ENCODE data around the gene ZBTB43. TPM values are rescaled to one million over a fixed set of nuclear protein-coding genes. Genes with fewer than 3 reads are reported as not detected.

Gene ZBTB43
- total and polyA plus RNA-seq, 2 of the 4 experiments (the other 2 are of a cell fraction): 4.5 to 15.1 TPM

GRCh38 chr9:126827227-126827626 lies 22.4 kb downstream of the ZBTB43 start:
- 100% methylated on average over 3 of the region's 7 CpGs; no CpG with 5 or more reads in 1 of the 2 experiments for WGBS, 2 experiments (ENCODE audit: extremely low coverage in 2 of 2, insufficient read length in 1 of 2)
- Histone ChIP-seq H4K8ac (ENCODE audit: low read depth in 2 of 2, low read length in 2 of 2) (no peak overlapping the region), H3K36me3 (ENCODE audit: control insufficient read depth, insufficient read depth, low read length) (peaks cover 8% of the 10 kb centered on the region), H3K23ac (ENCODE audit: low read depth, low read length) (no peak overlapping the region), H3K9ac (ENCODE audit: low read depth, low read length) (no peak overlapping the region), H3K18ac (ENCODE audit: low read depth, low read length) (no peak overlapping the region), H3K27me3 (ENCODE audit: control insufficient read depth, insufficient read depth, low read length) (no peaks in the 10 kb centered on the region), H4K91ac (ENCODE audit: insufficient read depth, low read depth, low read length) (no peak overlapping the region), H2BK120ac (ENCODE audit: low read depth, low read length) (no peak overlapping the region), H2AK9ac (replicated peaks; ENCODE audit: low read depth, low read length, poor library complexity) (no peak overlapping the region), H3K56ac (ENCODE audit: extremely low read depth, insufficient read depth, low read length) (no peak overlapping the region), H2BK5ac (ENCODE audit: low read depth, low read length, poor library complexity, severe bottlenecking) (no peak overlapping the region), H3K14ac (replicated peaks; ENCODE audit: low read depth, low read length) (no peak overlapping the region), H2BK20ac (ENCODE audit: low read depth, low read length) (no peak overlapping the region), H2AK5ac (ENCODE audit: low read depth, low read length) (no peak overlapping the region), H3K4me1 (ENCODE audit: control insufficient read depth, insufficient read depth, low read length) (peaks cover 3% of the 10 kb centered on the region; the same call in 1 of the 2 replicates), H3K9me3 (ENCODE audit: control insufficient read depth, insufficient read depth, low read length) (no peaks in the 10 kb centered on the region), H2AFZ (replicated peaks; ENCODE audit: low read length, poor library complexity) (no peak overlapping the region), H3K4me3 (ENCODE audit: insufficient read depth, low read depth, low read length) (no peak overlapping the region), H3K27ac (ENCODE audit: insufficient read depth, low read length) (no peak overlapping the region), H3K4ac (ENCODE audit: low read depth, low read length) (no peak overlapping the region), H4K20me1 (ENCODE audit: insufficient read depth, low read length) (peaks cover 20% of the 10 kb centered on the region), H3K9me1 (ENCODE audit: insufficient read depth, low read length) (no peaks in the 10 kb centered on the region; the same call in 1 of the 2 replicates), H4K5ac (ENCODE audit: low read depth, low read length) (no peak overlapping the region), H3K79me1 (ENCODE audit: low read depth in 1 of 2, low read length in 2 of 2) (peaks cover 21 to 46% of the 10 kb centered on the region in 2 experiments), H3K4me2 (ENCODE audit: low read depth, low read length) (no peak overlapping the region), H2BK15ac (ENCODE audit: low read depth, low read length) (no peak overlapping the region)
- no TSS peak for BruUV-seq (replicated peaks)
- POLR2A ChIA-PET (ENCODE audit: unreplicated experiment): no interaction called here
- CTCF ChIA-PET: no interaction called here
- TF ChIP-seq BHLHE40 (IDR thresholded peaks at IDR 0.05; ENCODE audit: low read depth, low read length) (no peak), RFX5 (IDR thresholded peaks at IDR 0.05; ENCODE audit: low read depth, low read length) (no peak), CEBPB (IDR thresholded peaks at IDR 0.05; ENCODE audit: low read depth, low read length) (no peak), POLR2A (IDR thresholded peaks at IDR 0.05; ENCODE audit: low read depth, low read length) (no peak), RCOR1 (IDR thresholded peaks at IDR 0.05; ENCODE audit: insufficient replicate concordance, low read length) (no peak), RAD21 (IDR thresholded peaks at IDR 0.05; ENCODE audit: low read length) (no peak), SMC3 (IDR thresholded peaks at IDR 0.05; ENCODE audit: low read depth, low read length) (no peak), CHD1 (IDR thresholded peaks at IDR 0.05; ENCODE audit: low read depth, low read length) (no peak), MXI1 (IDR thresholded peaks at IDR 0.05; ENCODE audit: borderline replicate concordance, low read depth, low read length) (no peak), NFE2L2 (IDR thresholded peaks at IDR 0.05; ENCODE audit: low read depth, low read length) (no peak), ELK1 (IDR thresholded peaks at IDR 0.05; ENCODE audit: borderline replicate concordance, low read depth, low read length) (no peak), MAFK (IDR thresholded peaks at IDR 0.05; ENCODE audit: low read depth, low read length) (no peak), MAZ (IDR thresholded peaks at IDR 0.05; ENCODE audit: borderline replicate concordance, low read depth, low read length) (no peak), FOS (IDR thresholded peaks at IDR 0.05; ENCODE audit: low read depth, low read length) (no peak), CTCF (conservative IDR thresholded peaks at IDR 0.05; ENCODE audit: low read depth, low read length) (no peak), USF2 (IDR thresholded peaks at IDR 0.05; ENCODE audit: low read depth, low read length) (no peak)
- ATAC-seq (ENCODE audit: low read depth): no peak
- intact Hi-C loops (cut with micrococcal nuclease) (no loop called here), dilution Hi-C loops (cut with HindIII; ENCODE audit: low sequenced_read_pairs, unreplicated experiment) (no loop called here), in situ Hi-C loops (cut with MboI; ENCODE audit: low sequenced_read_pairs) (no loop called here)
- DNase-seq: no peak

Data from IMR-90 (cell line).